VCaP (cell line): ENCODE measurements around the gene PIGO.

Experiments used
- H3K27ac ChIP-seq: fragments of 450-650 bp; 2 replicates; pipeline ENCODE4 v1.5.1; 2017
- CTCF ChIP-seq: fragments of 450-650 bp; conservative IDR thresholded peaks from 2 replicates; pipeline ENCODE4 v1.5.1; 2017; ENCODE audit warnings: mild to moderate bottlenecking, moderate library complexity

Gene PIGO

GRCh38 chr9:35060548-35061207, 35.7 kb downstream of the PIGO start:
- no peak for TF ChIP-seq CTCF
- no peak overlapping the region for H3K27ac ChIP-seq

- no peak overlapping the region for H3K27ac ChIP-seq
- no peak for TF ChIP-seq CTCF
These were observed 37.0 kb downstream of the PIGO start for GRCh38 chr9:35059438-35059837.

DNA sequence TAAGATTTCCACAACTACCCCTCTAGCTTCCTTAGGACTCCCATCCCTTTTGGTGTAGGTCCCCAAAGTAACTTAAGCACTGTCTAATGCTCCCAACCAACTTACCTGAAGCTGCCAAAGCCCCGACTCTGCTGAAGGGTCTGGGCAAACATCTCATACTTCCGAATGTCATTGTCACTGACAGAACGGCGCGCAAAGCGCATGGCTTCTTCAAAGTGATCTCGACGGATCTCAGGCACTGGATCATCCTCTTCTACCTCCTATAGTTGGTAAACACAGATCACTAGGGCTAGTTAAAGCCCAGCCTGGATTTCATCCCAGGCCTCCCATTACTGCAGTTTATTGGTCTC, 39.1 kb downstream of the PIGO start:
- H3K27ac ChIP-seq: no peak overlapping the region

DNA sequence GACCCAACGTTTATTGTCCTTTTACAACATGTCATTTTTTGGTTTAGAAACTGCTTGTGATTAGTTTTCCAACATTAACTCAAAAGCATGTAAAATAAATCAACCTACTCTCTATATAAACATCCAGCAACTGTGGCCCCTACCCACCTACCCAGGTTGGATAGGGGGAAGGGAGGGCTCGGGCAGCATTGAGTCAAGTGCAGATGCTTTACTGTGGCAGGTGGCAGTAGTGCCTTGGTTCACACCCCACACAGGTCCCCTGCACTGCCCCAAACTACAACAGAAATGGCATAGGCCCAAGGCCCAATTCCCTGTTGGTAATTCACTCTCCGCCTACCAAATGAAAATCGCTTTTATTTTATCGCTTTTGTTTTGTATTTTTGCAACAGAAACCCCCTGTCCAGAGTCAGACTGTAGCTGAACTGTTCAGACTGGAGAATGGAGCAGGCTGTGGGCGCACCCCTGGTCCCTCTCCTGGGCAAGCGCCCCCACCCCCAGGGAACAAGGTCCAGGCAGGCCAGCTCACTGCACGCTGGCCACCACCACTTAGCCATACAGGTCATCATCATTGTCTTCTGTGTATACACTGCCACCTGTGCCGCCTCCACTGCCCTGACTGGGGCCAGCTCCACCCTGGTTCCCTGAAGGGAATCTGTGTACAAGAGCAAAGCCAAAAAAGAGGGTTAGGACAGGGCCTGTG, 39.7 kb downstream of the PIGO start:
- no peak overlapping the region for H3K27ac ChIP-seq
- no peak for TF ChIP-seq CTCF

More for the DNA sequence above, 39.1 kb downstream of the PIGO start:
- no peak for TF ChIP-seq CTCF

DNA sequence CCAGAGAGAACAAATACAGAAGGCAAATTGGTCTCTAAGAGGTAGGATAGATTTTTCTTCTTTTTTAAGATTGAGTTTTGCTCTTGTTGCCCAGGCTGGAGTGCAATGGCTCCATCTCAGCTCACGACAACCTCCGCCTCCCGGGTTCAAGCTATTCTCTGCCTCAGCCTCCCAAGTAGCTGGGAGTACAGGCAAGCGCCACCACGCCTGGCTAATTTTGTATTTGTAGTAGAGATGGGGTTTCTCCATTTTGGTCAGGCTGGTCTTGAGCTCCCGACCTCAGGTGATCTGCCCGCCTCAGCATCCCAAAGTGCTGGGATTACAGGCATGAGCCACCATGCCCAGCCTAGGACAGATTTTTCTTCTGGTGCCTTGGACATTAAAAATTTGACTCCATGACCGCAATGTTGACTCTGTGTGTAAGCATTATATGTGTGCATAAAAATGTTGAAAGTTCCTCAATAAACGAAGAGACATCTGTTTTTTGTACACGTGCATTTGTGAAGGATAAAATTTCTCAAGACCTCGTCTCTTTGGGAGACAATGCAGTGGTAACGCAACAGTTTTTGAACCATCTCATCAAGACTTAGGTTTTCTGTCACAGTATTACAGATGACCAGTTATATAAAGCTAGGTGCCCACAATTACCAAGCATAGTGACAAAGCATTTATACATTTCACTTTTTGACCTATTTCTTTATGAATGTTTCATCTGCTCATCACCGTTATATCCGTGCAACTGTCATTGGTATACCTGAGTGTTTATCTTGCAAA, 41.3 kb downstream of the PIGO start:
- no peak overlapping the region for H3K27ac ChIP-seq
- TF ChIP-seq CTCF: no peak

DNA sequence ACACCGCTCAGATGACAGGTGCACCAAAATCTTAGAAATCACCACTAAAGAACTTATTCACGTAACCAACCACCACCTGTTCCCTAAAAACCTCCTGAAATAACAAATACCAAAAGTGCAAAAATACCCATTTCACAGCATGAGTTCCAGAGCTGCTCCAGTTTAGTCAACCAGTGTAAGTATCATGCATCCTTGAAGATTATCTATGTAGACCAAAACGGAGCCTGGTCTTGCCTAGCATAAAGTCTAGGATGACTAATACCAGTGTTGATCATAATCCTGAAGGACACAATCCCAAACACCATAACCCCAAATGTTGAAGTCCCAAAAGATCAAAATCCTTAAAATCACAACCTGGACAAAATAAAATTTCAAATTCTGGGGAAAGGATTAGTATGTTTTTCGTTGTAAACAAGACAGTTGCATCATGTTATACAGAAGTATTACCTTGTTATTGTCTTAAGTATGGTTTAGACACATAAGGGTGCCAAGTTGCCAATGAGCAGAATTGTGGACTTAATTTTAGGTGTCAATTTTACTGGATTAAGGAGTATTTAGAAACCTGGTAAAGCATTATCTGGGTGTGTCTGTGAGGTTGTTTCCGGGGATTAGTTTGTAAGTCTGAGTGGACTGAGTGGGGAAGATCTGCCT, 42.1 kb downstream of the PIGO start:
- TF ChIP-seq CTCF: no peak

More for the DNA sequence above, 42.1 kb downstream of the PIGO start:
- no peak overlapping the region for H3K27ac ChIP-seq
